Neural crest cell (in vitro differentiated cells): ENCODE data around the gene SLC6A1. TPM values are rescaled to one million over a fixed set of nuclear protein-coding genes. Genes with fewer than 3 reads are reported as not detected.

ENCODE experiments used
- DNase-seq: peaks from one replicate; pipeline ENCODE4 v3.0.0; 2021; ENCODE audit warnings: low read depth, mixed read lengths, low spot score
- H3K27ac Mint-ChIP-seq: one replicate; pipeline ENCODE4 v1.8.0; 2021; ENCODE audit warnings: mild to moderate bottlenecking, mixed read lengths; ENCODE audit not compliant: unreplicated experiment
- H3K27me3 Mint-ChIP-seq: 2 replicates; pipeline ENCODE4 v1.8.0; 2021; ENCODE audit warnings: low read depth, mild to moderate bottlenecking, mixed read lengths
- H3K36me3 Mint-ChIP-seq: 2 replicates; pipeline ENCODE4 v1.8.0; 2021; ENCODE audit warnings: low read depth, mild to moderate bottlenecking, mixed read lengths
- H3K4me1 Mint-ChIP-seq: 2 replicates; pipeline ENCODE4 v1.8.0; 2021; ENCODE audit warnings: mixed read lengths
- H3K4me3 Mint-ChIP-seq: one replicate; pipeline ENCODE4 v1.8.0; 2021; ENCODE audit warnings: mild to moderate bottlenecking, mixed read lengths
- H3K9me3 Mint-ChIP-seq: 2 replicates; pipeline ENCODE4 v1.8.0; 2021; ENCODE audit warnings: mixed read lengths
- CTCF ChIP-seq: fragments of 200-600 bp; sonication (generic); conservative IDR thresholded peaks from 2 replicates; pipeline ENCODE4 v1.5.0; 2021; ENCODE audit warnings: antibody characterized with exemption, mild to moderate bottlenecking
- total RNA-seq: library from RNA; stranded (reverse); gene quantifications from 2 replicates; pipeline ENCODE4 v1.2.1, GENCODE V29; 2021

SLC6A1 gene
- total RNA-seq, 1 donor from 2014 or later = 0.42 TPM

- H3K36me3 Mint-ChIP-seq = no peaks in the 10 kb centered on the region
Measured at GRCh38 chr3:11021611-11022011, 29.1 kb downstream of the SLC6A1 start.

DNA sequence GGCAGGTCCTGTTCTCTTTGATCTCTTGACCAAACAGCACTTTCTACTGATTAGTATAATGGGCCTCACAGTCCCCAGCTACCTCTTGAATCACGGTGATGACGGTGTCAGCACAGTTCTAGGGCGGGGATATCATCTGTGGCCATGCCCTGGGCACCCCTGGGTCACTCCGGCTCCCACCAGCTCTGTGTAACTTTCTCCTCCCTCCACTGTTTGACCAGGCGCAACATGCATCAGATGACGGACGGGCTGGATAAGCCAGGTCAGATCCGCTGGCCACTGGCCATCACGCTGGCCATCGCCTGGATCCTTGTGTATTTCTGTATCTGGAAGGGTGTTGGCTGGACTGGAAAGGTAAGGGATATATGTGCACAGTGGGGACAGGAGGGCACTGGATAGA lies 29.6 kb downstream of the SLC6A1 start:
- H3K4me3 Mint-ChIP-seq = no peak overlapping the region

More at GRCh38 chr3:11021611-11022011, 29.1 kb downstream of the SLC6A1 start:
- Mint-ChIP-seq H3K4me1 (no peaks in the 10 kb centered on the region), H3K4me3 (no peak overlapping the region), H3K9me3 (no peaks in the 10 kb centered on the region), H3K27ac (no peak overlapping the region), H3K27me3 (peaks cover 15% of the 10 kb centered on the region)
- no peak for DNase-seq
- no peak for TF ChIP-seq CTCF

DNA sequence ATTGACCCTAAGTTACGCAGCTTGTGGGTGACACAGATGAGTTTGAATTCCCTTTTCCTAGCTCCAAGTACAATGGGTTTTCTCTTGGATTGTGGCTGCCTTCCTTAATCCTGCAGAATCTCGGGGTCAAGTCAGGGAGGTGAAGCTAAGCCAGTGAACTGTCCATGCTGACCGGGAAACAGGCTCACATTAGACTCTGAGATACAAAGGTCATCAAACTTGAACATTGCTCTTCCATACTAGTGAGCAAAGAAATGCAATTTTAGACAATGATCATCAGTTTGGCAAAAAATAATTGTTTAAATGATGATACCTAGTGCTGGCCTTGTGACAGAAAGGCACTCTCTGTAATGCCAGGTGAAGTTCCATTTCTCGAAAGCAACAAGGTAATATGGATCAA lies 31.6 kb downstream of the SLC6A1 start:
- Mint-ChIP-seq H3K4me3 (no peak overlapping the region), H3K27me3 (peaks cover 23% of the 10 kb centered on the region), H3K36me3 (no peaks in the 10 kb centered on the region), H3K27ac (no peak overlapping the region), H3K9me3 (peaks cover 4% of the 10 kb centered on the region), H3K4me1 (no peaks in the 10 kb centered on the region)
- no peak for TF ChIP-seq CTCF
- DNase-seq = no peak

More for the DNA sequence above, 29.6 kb downstream of the SLC6A1 start:
- H3K27me3 Mint-ChIP-seq = peaks cover 15% of the 10 kb centered on the region
- H3K36me3 Mint-ChIP-seq = no peaks in the 10 kb centered on the region
- no peaks in the 10 kb centered on the region for H3K4me1 Mint-ChIP-seq
- no peak for TF ChIP-seq CTCF
- no peak overlapping the region for H3K27ac Mint-ChIP-seq
- DNase-seq = no peak
- H3K9me3 Mint-ChIP-seq = no peaks in the 10 kb centered on the region

- no peaks in the 10 kb centered on the region for H3K4me1 Mint-ChIP-seq
- DNase-seq = no peak
- peaks cover 4% of the 10 kb centered on the region for H3K9me3 Mint-ChIP-seq
- H3K36me3 Mint-ChIP-seq = no peaks in the 10 kb centered on the region
- TF ChIP-seq CTCF = no peak
- no peak overlapping the region for H3K27ac Mint-ChIP-seq
- peaks cover 15% of the 10 kb centered on the region for H3K27me3 Mint-ChIP-seq
- H3K4me3 Mint-ChIP-seq = no peak overlapping the region
Measured at GRCh38 chr3:11029948-11030347, 37.4 kb downstream of the SLC6A1 start.

- TF ChIP-seq CTCF = no peak
- no peaks in the 10 kb centered on the region for H3K4me1 Mint-ChIP-seq
- no peak overlapping the region for H3K4me3 Mint-ChIP-seq
- DNase-seq = no peak
- no peaks in the 10 kb centered on the region for H3K9me3 Mint-ChIP-seq
- no peaks in the 10 kb centered on the region for H3K36me3 Mint-ChIP-seq
- H3K27me3 Mint-ChIP-seq = peaks cover 2% of the 10 kb centered on the region
- no peak overlapping the region for H3K27ac Mint-ChIP-seq
Measured at GRCh38 chr3:11033871-11034270, 41.3 kb downstream of the SLC6A1 start.
